ENCODE measurements around the gene SLC10A6. TPM values are rescaled to one million over a fixed set of nuclear protein-coding genes. Genes with fewer than 3 reads are reported as not detected.

SLC10A6 gene
- total and polyA plus RNA-seq, 2 of the 13 experiments (the other 11 are each of a cell fraction or from before 2014, with no cell fraction given), result not detected

DNA sequence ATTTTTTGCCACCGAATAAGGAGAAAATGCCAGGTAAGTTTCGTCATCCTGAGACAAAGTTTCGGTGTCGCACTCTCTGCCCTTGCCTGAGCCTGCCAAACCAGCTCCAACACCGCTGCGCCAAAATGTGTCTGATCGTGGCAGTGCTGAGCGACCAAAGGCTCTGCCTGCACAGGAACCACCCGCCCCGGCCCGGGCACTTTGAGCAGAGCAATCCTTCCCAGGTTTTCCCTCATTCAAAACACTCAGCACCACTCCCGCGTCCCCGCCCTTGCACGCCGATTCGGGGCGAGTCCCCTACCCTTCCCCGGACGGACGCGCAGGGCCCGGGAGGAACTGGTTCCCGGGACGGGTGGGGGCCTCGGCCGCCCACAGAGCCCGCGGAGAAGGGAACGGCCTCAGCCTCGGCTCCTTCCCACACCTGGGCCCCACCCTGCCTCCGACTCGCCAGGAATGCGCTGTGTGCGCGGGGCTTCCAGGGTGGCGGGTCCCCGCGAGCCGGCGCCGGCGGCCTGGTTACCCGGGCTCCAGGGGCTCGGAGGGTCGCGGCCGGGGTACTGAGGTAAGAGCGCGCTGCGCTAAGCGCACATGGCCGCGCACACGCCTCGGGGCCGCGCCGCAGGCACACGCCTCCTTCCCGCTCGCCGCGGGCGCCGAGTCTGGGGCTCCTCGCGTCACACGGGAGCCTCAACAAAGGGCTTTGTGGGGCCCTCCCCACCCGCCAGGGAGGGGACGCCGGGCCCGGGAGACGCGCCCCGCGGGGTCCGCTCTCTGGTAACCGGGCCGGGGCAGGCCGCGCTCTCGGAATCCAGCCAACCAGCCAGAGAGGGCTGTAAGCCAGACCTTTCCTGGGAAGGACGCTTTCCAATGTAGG lies 42.8 kb upstream of the SLC10A6 start, which contains the start of gene C4orf36 (continued):
- TF ChIP-seq, protein P1, sequence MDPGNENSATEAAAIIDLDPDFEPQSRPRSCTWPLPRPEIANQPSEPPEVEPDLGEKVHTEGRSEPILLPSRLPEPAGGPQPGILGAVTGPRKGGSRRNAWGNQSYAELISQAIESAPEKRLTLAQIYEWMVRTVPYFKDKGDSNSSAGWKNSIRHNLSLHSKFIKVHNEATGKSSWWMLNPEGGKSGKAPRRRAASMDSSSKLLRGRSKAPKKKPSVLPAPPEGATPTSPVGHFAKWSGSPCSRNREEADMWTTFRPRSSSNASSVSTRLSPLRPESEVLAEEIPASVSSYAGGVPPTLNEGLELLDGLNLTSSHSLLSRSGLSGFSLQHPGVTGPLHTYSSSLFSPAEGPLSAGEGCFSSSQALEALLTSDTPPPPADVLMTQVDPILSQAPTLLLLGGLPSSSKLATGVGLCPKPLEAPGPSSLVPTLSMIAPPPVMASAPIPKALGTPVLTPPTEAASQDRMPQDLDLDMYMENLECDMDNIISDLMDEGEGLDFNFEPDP (CRISPR knock-in tag; conservative IDR thresholded peaks at IDR 0.05), result 0 out of 2 replicates have a peak, but pooled peaks have one; percentile 74
- TF ChIP-seq ZNF883 (CRISPR knock-in tag; IDR thresholded peaks at IDR 0.05; ENCODE audit: not compliant biosample characterization), result peak; percentile 49
- no peak for TF ChIP-seq ETV5 (CRISPR knock-in tag; IDR thresholded peaks at IDR 0.05; ENCODE audit: borderline replicate concordance)
- TF ChIP-seq ZMYM4 (CRISPR knock-in tag; IDR thresholded peaks at IDR 0.05), result peak; percentile 36
- no peak for TF ChIP-seq STAG1 (CRISPR knock-in tag; IDR thresholded peaks at IDR 0.05)
- 0 out of 2 replicates have a peak, but pooled peaks have one; percentile 53 for TF ChIP-seq SMAD1 (CRISPR knock-in tag; IDR thresholded peaks at IDR 0.05; ENCODE audit: borderline replicate concordance, low read depth)
- TF ChIP-seq, protein P2, sequence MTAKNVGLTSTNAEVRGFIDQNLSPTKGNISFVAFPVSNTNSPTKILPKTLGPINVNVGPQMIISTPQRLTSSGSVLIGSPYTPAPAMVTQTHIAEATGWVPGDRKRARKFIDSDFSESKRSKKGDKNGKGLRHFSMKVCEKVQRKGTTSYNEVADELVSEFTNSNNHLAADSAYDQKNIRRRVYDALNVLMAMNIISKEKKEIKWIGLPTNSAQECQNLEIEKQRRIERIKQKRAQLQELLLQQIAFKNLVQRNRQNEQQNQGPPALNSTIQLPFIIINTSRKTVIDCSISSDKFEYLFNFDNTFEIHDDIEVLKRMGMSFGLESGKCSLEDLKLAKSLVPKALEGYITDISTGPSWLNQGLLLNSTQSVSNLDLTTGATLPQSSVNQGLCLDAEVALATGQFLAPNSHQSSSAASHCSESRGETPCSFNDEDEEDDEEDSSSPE (CRISPR knock-in tag; IDR thresholded peaks at IDR 0.05), result peak; percentile 74; the same call in 1 of the 2 replicates
- TF ChIP-seq, protein P3, sequence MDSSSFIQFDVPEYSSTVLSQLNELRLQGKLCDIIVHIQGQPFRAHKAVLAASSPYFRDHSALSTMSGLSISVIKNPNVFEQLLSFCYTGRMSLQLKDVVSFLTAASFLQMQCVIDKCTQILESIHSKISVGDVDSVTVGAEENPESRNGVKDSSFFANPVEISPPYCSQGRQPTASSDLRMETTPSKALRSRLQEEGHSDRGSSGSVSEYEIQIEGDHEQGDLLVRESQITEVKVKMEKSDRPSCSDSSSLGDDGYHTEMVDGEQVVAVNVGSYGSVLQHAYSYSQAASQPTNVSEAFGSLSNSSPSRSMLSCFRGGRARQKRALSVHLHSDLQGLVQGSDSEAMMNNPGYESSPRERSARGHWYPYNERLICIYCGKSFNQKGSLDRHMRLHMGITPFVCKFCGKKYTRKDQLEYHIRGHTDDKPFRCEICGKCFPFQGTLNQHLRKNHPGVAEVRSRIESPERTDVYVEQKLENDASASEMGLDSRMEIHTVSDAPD (CRISPR knock-in tag; IDR thresholded peaks at IDR 0.05), result peak; percentile 26; the same call in 1 of the 2 replicates
- TF ChIP-seq GABPB1 (CRISPR knock-in tag; IDR thresholded peaks at IDR 0.05), result peak; percentile 52; the same call in 1 of the 2 replicates
- TF ChIP-seq, protein P4, sequence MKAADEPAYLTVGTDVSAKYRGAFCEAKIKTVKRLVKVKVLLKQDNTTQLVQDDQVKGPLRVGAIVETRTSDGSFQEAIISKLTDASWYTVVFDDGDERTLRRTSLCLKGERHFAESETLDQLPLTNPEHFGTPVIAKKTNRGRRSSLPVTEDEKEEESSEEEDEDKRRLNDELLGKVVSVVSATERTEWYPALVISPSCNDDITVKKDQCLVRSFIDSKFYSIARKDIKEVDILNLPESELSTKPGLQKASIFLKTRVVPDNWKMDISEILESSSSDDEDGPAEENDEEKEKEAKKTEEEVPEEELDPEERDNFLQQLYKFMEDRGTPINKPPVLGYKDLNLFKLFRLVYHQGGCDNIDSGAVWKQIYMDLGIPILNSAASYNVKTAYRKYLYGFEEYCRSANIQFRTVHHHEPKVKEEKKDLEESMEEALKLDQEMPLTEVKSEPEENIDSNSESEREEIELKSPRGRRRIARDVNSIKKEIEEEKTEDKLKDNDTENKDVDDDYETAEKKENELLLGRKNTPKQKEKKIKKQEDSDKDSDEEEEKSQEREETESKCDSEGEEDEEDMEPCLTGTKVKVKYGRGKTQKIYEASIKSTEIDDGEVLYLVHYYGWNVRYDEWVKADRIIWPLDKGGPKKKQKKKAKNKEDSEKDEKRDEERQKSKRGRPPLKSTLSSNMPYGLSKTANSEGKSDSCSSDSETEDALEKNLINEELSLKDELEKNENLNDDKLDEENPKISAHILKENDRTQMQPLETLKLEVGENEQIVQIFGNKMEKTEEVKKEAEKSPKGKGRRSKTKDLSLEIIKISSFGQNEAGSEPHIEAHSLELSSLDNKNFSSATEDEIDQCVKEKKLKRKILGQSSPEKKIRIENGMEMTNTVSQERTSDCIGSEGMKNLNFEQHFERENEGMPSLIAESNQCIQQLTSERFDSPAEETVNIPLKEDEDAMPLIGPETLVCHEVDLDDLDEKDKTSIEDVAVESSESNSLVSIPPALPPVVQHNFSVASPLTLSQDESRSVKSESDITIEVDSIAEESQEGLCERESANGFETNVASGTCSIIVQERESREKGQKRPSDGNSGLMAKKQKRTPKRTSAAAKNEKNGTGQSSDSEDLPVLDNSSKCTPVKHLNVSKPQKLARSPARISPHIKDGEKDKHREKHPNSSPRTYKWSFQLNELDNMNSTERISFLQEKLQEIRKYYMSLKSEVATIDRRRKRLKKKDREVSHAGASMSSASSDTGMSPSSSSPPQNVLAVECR (CRISPR knock-in tag; IDR thresholded peaks at IDR 0.05; ENCODE audit: borderline replicate concordance), result peak; percentile 62
- TF ChIP-seq ZFX (CRISPR knock-in tag; IDR thresholded peaks at IDR 0.05; ENCODE audit: low read depth), result peak; percentile 76
- 0 out of 2 replicates have a peak, but pooled peaks have one; percentile 27 for TF ChIP-seq ZNF543 (CRISPR knock-in tag; IDR thresholded peaks at IDR 0.05)
- TF ChIP-seq MTF1 (CRISPR knock-in tag; IDR thresholded peaks at IDR 0.05), result no peak
- 0 out of 2 replicates have a peak, but pooled peaks have one; percentile 34 for TF ChIP-seq ZFP36L1 (CRISPR knock-in tag; IDR thresholded peaks at IDR 0.05)
- TF ChIP-seq, protein P5, sequence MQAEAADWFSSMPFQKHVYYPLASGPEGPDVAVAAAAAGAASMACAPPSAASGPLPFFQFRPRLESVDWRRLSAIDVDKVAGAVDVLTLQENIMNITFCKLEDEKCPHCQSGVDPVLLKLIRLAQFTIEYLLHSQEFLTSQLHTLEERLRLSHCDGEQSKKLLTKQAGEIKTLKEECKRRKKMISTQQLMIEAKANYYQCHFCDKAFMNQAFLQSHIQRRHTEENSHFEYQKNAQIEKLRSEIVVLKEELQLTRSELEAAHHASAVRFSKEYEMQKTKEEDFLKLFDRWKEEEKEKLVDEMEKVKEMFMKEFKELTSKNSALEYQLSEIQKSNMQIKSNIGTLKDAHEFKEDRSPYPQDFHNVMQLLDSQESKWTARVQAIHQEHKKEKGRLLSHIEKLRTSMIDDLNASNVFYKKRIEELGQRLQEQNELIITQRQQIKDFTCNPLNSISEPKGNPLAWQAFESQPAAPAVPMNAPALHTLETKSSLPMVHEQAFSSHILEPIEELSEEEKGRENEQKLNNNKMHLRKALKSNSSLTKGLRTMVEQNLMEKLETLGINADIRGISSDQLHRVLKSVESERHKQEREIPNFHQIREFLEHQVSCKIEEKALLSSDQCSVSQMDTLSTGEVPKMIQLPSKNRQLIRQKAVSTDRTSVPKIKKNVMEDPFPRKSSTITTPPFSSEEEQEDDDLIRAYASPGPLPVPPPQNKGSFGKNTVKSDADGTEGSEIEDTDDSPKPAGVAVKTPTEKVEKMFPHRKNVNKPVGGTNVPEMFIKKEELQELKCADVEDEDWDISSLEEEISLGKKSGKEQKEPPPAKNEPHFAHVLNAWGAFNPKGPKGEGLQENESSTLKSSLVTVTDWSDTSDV (CRISPR knock-in tag; IDR thresholded peaks at IDR 0.05), result 0 out of 2 replicates have a peak, but pooled peaks have one; percentile 22
- TF ChIP-seq ZSCAN31 (CRISPR knock-in tag; IDR thresholded peaks at IDR 0.05; ENCODE audit: low read depth), result 0 out of 2 replicates have a peak, but pooled peaks have one; percentile 43
